Muscle of leg (tissue), 11 donors: Measurements from ENCODE around the gene PLXNC1. TPM values are rescaled to one million over a fixed set of nuclear protein-coding genes. Genes with fewer than 3 reads are reported as not detected.

Experiments used
- DNase-seq: peaks from one replicate; pipeline ENCODE4 v3.0.0; 2013
- H3K27ac ChIP-seq: one replicate; pipeline ENCODE4 v1.5.1; 2013; ENCODE audit warnings: mild to moderate bottlenecking, low read length, control low read depth
- H3K27me3 ChIP-seq: one replicate; pipeline ENCODE4 v1.6.1; 2013; ENCODE audit warnings: low read length; ENCODE audit not compliant: control insufficient read depth, insufficient read depth
- H3K36me3 ChIP-seq: one replicate; pipeline ENCODE4 v1.6.1; 2013; ENCODE audit warnings: low read length; ENCODE audit not compliant: control insufficient read depth, insufficient read depth
- H3K4me1 ChIP-seq: one replicate; pipeline ENCODE4 v1.6.1; 2013; ENCODE audit warnings: low read length; ENCODE audit not compliant: control insufficient read depth, insufficient read depth
- H3K4me3 ChIP-seq: one replicate; pipeline ENCODE4 v1.5.1; 2013; ENCODE audit warnings: low read length, control low read depth
- H3K9me3 ChIP-seq: replicated peaks from 2 replicates; pipeline ENCODE4 v1.6.1; 2013; ENCODE audit warnings: low read depth, low read length; ENCODE audit not compliant: control insufficient read depth
- WGBS: methylation state at CpG from one replicate; pipeline ENCODE4 v1.1.5; 2013; ENCODE audit warnings: missing lambda C conversion rate; ENCODE audit not compliant: insufficient coverage; 5-methylcytosine and 5-hydroxymethylcytosine counted together
- polyA plus RNA-seq, 8 donors: library from polyadenylated mRNA; unstranded; fragments of 120-200 nt; gene quantifications; one replicate each; pipeline versions ENCODE4 v1.2.1 to v1.2.3, GENCODE V29; 2013; ENCODE audit warnings: inconsistent platforms in 1 of 8, low replicate concordance in 1 of 8; ENCODE audit not compliant: insufficient read length in 8 of 8, insufficient read depth in 1 of 8
- total RNA-seq: library from RNA; stranded (reverse); fragments of 120-200 nt; gene quantifications from one replicate; pipeline ENCODE4 v1.2.4, GENCODE V29; 2013

Gene PLXNC1
- total and polyA plus RNA-seq, 9 donors, result 11.7 to 29.4 (median 19.0) TPM

DNA sequence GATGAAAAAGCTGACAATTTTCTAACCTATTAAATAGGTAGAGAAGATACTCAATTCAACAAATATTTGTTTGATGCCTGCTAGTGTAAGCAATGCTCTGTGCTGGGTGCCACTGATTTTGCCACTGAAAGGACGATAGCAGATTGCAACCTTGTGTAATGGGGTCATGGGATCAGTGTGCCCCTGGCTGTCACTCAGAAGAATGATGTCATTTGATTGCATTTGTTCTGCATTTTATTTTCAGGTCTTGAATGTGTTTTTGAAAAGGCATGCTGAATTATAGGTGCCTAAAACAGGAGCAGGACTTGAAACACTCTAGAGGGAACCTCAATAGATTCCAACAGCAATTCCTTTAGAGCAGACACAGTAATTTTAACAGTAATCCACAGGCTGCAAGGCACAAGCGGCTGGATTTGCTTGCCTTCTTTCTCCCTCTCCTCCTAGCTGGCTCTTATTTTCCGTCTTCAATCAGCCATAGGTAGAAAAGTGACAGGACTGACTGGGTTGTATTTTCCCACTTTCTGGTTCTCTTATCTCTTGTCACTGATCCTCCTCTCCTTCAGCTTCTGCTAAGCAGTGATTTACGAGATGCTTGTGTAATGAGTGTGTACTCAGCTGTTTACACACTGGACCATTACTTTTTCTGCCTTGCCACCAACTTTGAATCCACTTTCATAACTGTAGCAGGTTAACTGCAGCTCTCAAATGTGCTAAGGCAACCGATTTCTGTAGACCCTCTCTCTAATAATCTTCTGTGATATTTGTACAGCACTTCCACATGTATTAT lies 4.1 kb downstream of the PLXNC1 start:
- 58% methylated on average over 1 of the region's 5 CpGs for WGBS
- no peak overlapping the region for H3K4me3 ChIP-seq
- H3K27me3 ChIP-seq, result peaks cover 45% of the 10 kb centered on the region
- H3K27ac ChIP-seq, result no peak overlapping the region
- no peaks in the 10 kb centered on the region for H3K9me3 ChIP-seq
- no peak for DNase-seq
- H3K4me1 ChIP-seq, result peaks cover 20% of the 10 kb centered on the region
- no peaks in the 10 kb centered on the region for H3K36me3 ChIP-seq

GRCh38 chr12:94157181-94157580 lies 8.8 kb downstream of the PLXNC1 start:
- 100% methylated on average over 2 of the region's 3 CpGs for WGBS
- peaks cover 11% of the 10 kb centered on the region for H3K27me3 ChIP-seq
- no peak overlapping the region for H3K27ac ChIP-seq
- H3K36me3 ChIP-seq, result no peaks in the 10 kb centered on the region
- no peak for DNase-seq
- peaks cover 2% of the 10 kb centered on the region for H3K4me1 ChIP-seq
- H3K9me3 ChIP-seq, result no peaks in the 10 kb centered on the region
- no peak overlapping the region for H3K4me3 ChIP-seq

DNA sequence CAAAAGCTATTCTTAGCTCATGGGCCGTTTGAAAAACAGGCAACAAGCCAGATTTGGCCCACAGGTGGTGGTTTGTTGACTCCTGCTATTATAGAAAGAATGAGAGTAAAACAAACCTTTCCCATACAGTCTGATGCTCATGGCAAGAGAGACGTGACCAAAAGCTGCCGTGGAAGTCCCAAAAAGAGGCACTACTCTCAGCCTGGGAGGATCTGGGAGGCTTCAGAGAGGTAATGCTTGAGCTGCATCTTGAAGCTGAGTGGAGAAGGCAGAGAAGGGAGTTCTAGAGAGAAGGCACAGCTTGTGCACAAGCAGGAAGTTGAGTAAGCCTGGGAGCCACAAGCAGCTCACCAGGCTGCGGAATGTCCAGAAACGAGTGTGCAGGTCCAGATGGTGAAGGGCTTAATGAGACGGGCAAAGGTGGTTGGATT lies 9.6 kb downstream of the PLXNC1 start:
- WGBS, result 42% methylated on average over 2 of the region's 6 CpGs
- no peak overlapping the region for H3K27ac ChIP-seq

GRCh38 chr12:94158666-94159065 lies 10.3 kb downstream of the PLXNC1 start:
- WGBS, result 87% methylated on average over 4 of the region's 8 CpGs
- Histone ChIP-seq H3K4me3 (no peak overlapping the region), H3K27me3 (peaks cover 1% of the 10 kb centered on the region), H3K36me3 (no peaks in the 10 kb centered on the region), H3K9me3 (no peaks in the 10 kb centered on the region), H3K4me1 (peaks cover 2% of the 10 kb centered on the region), H3K27ac (no peak overlapping the region)
- no peak for DNase-seq

More for the DNA sequence above, 9.6 kb downstream of the PLXNC1 start:
- peaks cover 7% of the 10 kb centered on the region for H3K27me3 ChIP-seq
- H3K36me3 ChIP-seq, result no peaks in the 10 kb centered on the region
- H3K9me3 ChIP-seq, result no peaks in the 10 kb centered on the region
- no peak overlapping the region for H3K4me3 ChIP-seq
- no peak for DNase-seq
- H3K4me1 ChIP-seq, result peaks cover 2% of the 10 kb centered on the region

GRCh38 chr12:94162108-94162507 lies 13.7 kb downstream of the PLXNC1 start:
- Histone ChIP-seq H3K27ac (no peak overlapping the region), H3K36me3 (no peaks in the 10 kb centered on the region), H3K4me3 (no peak overlapping the region), H3K27me3 (no peaks in the 10 kb centered on the region), H3K4me1 (peaks cover 9% of the 10 kb centered on the region), H3K9me3 (no peaks in the 10 kb centered on the region)
- 71% methylated on average over 3 of the region's 3 CpGs for WGBS
- no peak for DNase-seq

- peaks cover 7% of the 10 kb centered on the region for H3K4me1 ChIP-seq
- no peak overlapping the region for H3K4me3 ChIP-seq
Observed at GRCh38 chr12:94163850-94164249, 15.5 kb downstream of the PLXNC1 start.

GRCh38 chr12:94165138-94165537 lies 16.8 kb downstream of the PLXNC1 start:
- peaks cover 5% of the 10 kb centered on the region for H3K27me3 ChIP-seq
- H3K36me3 ChIP-seq, result peaks cover under 1% of the 10 kb centered on the region
- H3K27ac ChIP-seq, result peak overlapping the region; percentile 66
- WGBS, result 25% methylated on average over 4 of the region's 4 CpGs
- H3K4me3 ChIP-seq, result no peak overlapping the region
- peak; percentile 41 for DNase-seq
- H3K4me1 ChIP-seq, result peaks cover 7% of the 10 kb centered on the region
- no peaks in the 10 kb centered on the region for H3K9me3 ChIP-seq

More at GRCh38 chr12:94163850-94164249, 15.5 kb downstream of the PLXNC1 start:
- Histone ChIP-seq H3K27me3 (peaks cover 4% of the 10 kb centered on the region), H3K9me3 (no peaks in the 10 kb centered on the region), H3K36me3 (no peaks in the 10 kb centered on the region), H3K27ac (no peak overlapping the region)
- no peak for DNase-seq
- no CpG with 5 or more reads among the region's 2 CpGs for WGBS

DNA sequence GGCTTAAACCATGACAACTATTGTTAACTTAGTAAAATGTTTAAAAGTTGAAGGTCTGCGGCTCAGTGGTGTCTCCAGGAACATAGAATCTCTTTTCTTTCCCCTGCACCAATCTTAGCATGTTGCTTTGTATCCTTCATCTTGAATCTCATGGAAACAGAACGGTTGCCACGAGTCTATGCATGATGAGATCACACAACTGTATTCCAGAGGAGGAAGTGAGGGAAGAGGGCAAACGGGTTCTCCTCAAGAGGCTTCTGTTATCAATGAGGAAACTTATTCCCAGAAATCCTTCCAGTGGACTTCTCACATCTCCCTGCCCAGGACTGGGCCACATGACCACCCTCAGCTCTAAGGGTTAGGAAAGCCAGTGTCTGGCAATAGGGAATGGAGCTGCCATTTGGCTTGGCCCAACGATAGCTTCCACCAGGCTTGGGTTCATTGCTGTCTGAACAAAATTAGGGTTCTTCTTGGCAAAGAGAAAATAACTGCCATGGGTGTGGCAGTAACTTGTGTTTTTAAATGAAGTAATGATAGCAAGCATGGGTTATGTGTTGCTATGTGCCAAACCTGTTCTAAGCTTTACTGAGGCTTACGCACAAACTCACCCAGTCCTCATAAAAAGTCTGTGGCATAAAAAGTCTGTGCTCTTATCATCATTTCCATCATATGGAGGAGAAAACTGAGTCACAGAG lies 17.4 kb downstream of the PLXNC1 start:
- DNase-seq, result peak; percentile 33
- H3K9me3 ChIP-seq, result no peaks in the 10 kb centered on the region
- peaks cover 4% of the 10 kb centered on the region for H3K36me3 ChIP-seq
- H3K27me3 ChIP-seq, result peaks cover 5% of the 10 kb centered on the region
- H3K27ac ChIP-seq, result no peak overlapping the region
- H3K4me1 ChIP-seq, result peaks cover 7% of the 10 kb centered on the region
- no peak overlapping the region for H3K4me3 ChIP-seq
- 92% methylated on average over 1 of the region's 6 CpGs for WGBS

DNA sequence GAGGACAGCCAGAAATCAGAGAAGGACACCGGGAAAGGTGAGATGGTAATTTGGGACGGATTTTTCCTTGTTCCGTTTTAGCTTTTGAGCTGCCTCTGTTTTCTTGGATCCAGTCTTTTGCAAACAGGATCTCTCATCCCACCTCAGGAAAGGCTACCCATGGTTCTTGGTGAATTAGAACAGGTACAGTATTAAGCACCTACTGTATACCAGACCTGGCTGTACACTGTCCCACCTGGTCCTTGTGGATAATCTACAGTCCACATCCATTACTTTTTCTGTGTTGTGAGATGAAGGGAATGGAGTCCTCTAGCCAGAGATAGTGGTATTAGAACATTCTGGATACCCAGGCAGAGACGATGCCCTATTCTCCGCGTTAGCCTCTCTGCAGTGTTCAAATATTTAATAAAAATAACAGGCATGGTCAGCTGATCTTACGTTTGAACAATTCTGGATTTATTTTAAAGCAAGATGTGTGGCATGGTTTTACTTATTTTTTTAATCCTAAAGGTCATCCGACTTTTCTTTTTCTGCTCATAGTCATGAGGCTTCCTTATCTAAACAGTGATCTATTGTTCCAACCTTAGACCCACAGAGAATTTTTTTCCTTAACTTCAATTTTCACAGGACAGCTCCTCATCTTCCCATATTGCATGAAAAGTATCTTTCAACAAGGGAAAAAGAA lies 18.8 kb downstream of the PLXNC1 start:
- no peaks in the 10 kb centered on the region for H3K9me3 ChIP-seq
- peaks cover 4% of the 10 kb centered on the region for H3K36me3 ChIP-seq
- H3K27me3 ChIP-seq, result peaks cover 7% of the 10 kb centered on the region
- H3K27ac ChIP-seq, result no peak overlapping the region
- no peak for DNase-seq
- no CpG with 5 or more reads among the region's 8 CpGs for WGBS
- no peak overlapping the region for H3K4me3 ChIP-seq
- peaks cover 7% of the 10 kb centered on the region for H3K4me1 ChIP-seq
